NT2/D1 (cell line): ENCODE results near the gene TLNRD1.

Experiments
- YY1 ChIP-seq: IDR thresholded peaks from 2 replicates; pipeline ENCODE4 v1.6.1; 2011; ENCODE audit not compliant: insufficient read length, insufficient read depth
- ZNF274 ChIP-seq: IDR thresholded peaks from 2 replicates; pipeline ENCODE4 v1.6.1; 2011; ENCODE audit warnings: mild to moderate bottlenecking, low read depth, low read length

DNA sequence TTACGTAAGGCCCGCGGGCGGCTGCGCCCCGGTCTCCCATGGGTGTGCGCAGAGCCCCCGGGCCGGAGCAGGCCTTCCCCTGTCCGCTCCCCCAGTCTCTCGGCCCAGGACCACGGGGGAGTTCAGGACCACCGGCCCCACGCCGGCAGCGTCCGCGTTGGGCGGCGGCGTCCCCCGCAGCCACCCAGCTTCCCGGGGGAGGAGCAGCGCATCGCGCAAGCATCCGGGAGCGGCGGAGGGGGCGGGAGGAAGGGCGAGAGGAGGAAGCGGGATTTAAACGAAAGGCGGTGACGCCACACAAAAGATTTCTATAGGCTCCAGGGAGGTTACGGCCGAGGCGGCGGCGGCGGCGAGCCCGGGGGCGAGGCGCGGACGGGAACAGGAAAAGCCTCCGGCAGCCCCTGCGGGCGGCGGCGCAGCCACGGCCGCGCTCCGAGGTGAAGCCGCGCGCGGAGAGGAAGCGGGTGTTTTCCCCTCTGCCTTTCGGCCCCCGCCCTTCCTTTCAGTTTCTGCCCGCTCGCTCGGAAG, at the start of gene TLNRD1:
- TF ChIP-seq ZNF274, result no peak
- TF ChIP-seq YY1, result no peak
